HCT116 (cell line): Measurements from ENCODE around the gene ZNF213. TPM values are rescaled to one million over a fixed set of nuclear protein-coding genes. Genes with fewer than 3 reads are reported as not detected.

Experiments
- ATAC-seq: fragments of 200-7000 bp; cut with Tn5 transposase; 2 replicates; pipeline ENCODE4 v1.9.1; 2020; ENCODE audit warnings: mild to moderate bottlenecking, moderate library complexity
- BruUV-seq: library from RNA; stranded (reverse); fragments of 400-500 nt; replicated peaks from 2 replicates; lab custom pipeline; 2021; lab: Mats Ljungman, UMichigan
- CTCF ChIA-PET: fragments of 300-600 bp; sonication (Branson Sonifier 250); formaldehyde crosslinking; loops from one replicate; lab custom pipeline; 2021; ENCODE audit warnings: antibody characterized with exemption; lab: Charles Lee
- POLR2A ChIA-PET: fragments of 300-600, 350-600 bp; sonication (Branson Sonifier 250); formaldehyde crosslinking; loops from one replicate; lab custom pipeline; 2021; ENCODE audit warnings: antibody characterized with exemption; lab: Charles Lee
- RAD21 ChIA-PET, 2 experiments: fragments of 300-600 bp; sonication (Branson Sonifier 250); formaldehyde crosslinking; loops; one replicate each; lab custom pipeline; 2023; ENCODE audit warnings: low total read pairs in 2 of 2; ENCODE audit not compliant: uncharacterized antibody in 2 of 2, unreplicated experiment in 2 of 2, low non-redundant PET in 1 of 2; lab: Charles Lee
- DNase-seq: peaks from one replicate; pipeline ENCODE4 v3.0.0-alpha.2; 2010; ENCODE audit warnings: low read depth, low spot score
- H2AFZ ChIP-seq: fragments of 200-600 bp; shearing (Covaris generic), sonication (generic); 2 replicates; pipeline ENCODE4 v1.6.1; 2017; ENCODE audit warnings: low read depth, mixed run types, mixed read lengths, antibody characterized with exemption, low read length; ENCODE audit not compliant: poor library complexity, severe bottlenecking
- H3K27ac ChIP-seq: 2 replicates; pipeline ENCODE4 v1.5.1; 2012; ENCODE audit warnings: low read depth, low read length
- H3K27me3 ChIP-seq: fragments of 200-600 bp; sonication (generic); 2 replicates; pipeline ENCODE4 v1.6.1; 2016; ENCODE audit warnings: mixed run types, low read length, mixed read lengths; ENCODE audit not compliant: insufficient read depth
- H3K36me3 ChIP-seq, 2 experiments: fragments of 200-500 bp in 1 of 2; fragments of 200-600 bp in 1 of 2; sonication (Bioruptor generic) in 1 of 2; sonication (generic) in 1 of 2; 2 replicates each; pipeline versions ENCODE4 v1.5.1 to v1.6.1; 2014 to 2016; ENCODE audit warnings: low read length in 2 of 2, inconsistent platforms in 1 of 2, mixed read lengths in 1 of 2, mixed run types in 1 of 2; ENCODE audit not compliant: insufficient read depth in 2 of 2, control insufficient read depth in 1 of 2
- H3K4me1 ChIP-seq, 2 experiments: fragments of 200-600 bp in 1 of 2; sonication (generic) in 1 of 2; 2 replicates each; pipeline versions ENCODE4 v1.5.1 to v1.6.1; 2012 to 2017; ENCODE audit warnings: low read length in 2 of 2, inconsistent platforms in 1 of 2, mild to moderate bottlenecking in 1 of 2, mixed read lengths in 1 of 2, mixed run types in 1 of 2, moderate library complexity in 1 of 2; ENCODE audit not compliant: insufficient read depth in 2 of 2, control insufficient read depth in 1 of 2
- H3K4me2 ChIP-seq: fragments of 200-600 bp; sonication (generic); 2 replicates; pipeline ENCODE4 v1.6.1; 2017; ENCODE audit warnings: mixed run types, low read length, mixed read lengths
- H3K4me3 ChIP-seq, 2 experiments: fragments of 200-600 bp in 1 of 2; sonication (generic) in 1 of 2; replicated peaks in 1 of 2; 2 replicates each; pipeline ENCODE4 v1.5.1; 2011 to 2016; ENCODE audit warnings: low read length in 2 of 2, control low read depth in 1 of 2, low read depth in 1 of 2, mild to moderate bottlenecking in 1 of 2, mixed read lengths in 1 of 2, mixed run types in 1 of 2
- H3K79me2 ChIP-seq: fragments of 200-600 bp; sonication (generic); 2 replicates; pipeline ENCODE4 v1.6.1; 2017; ENCODE audit warnings: mild to moderate bottlenecking, mixed run types, low read length, moderate library complexity, mixed read lengths; ENCODE audit not compliant: insufficient read depth
- H3K9ac ChIP-seq: fragments of 200-600 bp; sonication (generic); 2 replicates; pipeline ENCODE4 v1.6.1; 2016; ENCODE audit warnings: low read length, mixed read lengths
- H3K9me2 ChIP-seq: fragments of 200-600 bp; sonication (generic), shearing (Covaris generic); 2 replicates; pipeline ENCODE4 v1.6.1; 2017; ENCODE audit warnings: mixed run types, mild to moderate bottlenecking, moderate library complexity; ENCODE audit not compliant: insufficient read depth
- H3K9me3 ChIP-seq, 2 experiments: fragments of 200-500 bp in 1 of 2; fragments of 200-600 bp in 1 of 2; sonication (Bioruptor generic) in 1 of 2; sonication (generic) in 1 of 2; 2 replicates each; pipeline ENCODE4 v1.6.1; 2014 to 2017; ENCODE audit warnings: low read length in 2 of 2, mixed read lengths in 2 of 2, inconsistent platforms in 1 of 2, low read depth in 1 of 2, mild to moderate bottlenecking in 1 of 2, mixed run types in 1 of 2, moderate library complexity in 1 of 2; ENCODE audit not compliant: control insufficient read depth in 1 of 2, insufficient read depth in 1 of 2
- H4K20me1 ChIP-seq: fragments of 200-600 bp; sonication (generic), shearing (Covaris generic); 2 replicates; pipeline ENCODE4 v1.6.1; 2017; ENCODE audit warnings: mixed run types, mild to moderate bottlenecking, moderate library complexity; ENCODE audit not compliant: insufficient read depth
- ATF3 ChIP-seq: IDR thresholded peaks from 2 replicates; pipeline ENCODE4 v1.6.1; 2012
- CBX3 ChIP-seq: IDR thresholded peaks from 2 replicates; pipeline ENCODE4 v1.6.1; 2012; ENCODE audit warnings: low read depth
- CTCF ChIP-seq, 3 experiments: fragments of 200-600 bp in 1 of 3; sonication (generic) in 1 of 3; IDR thresholded peaks in 2 of 3; conservative IDR thresholded peaks in 1 of 3; 2 replicates each; pipeline ENCODE4 v1.5.1; 2012 to 2017; ENCODE audit warnings: low read depth in 2 of 3, low read length in 2 of 3, antibody characterized with exemption in 1 of 3, borderline replicate concordance in 1 of 3, control low read depth in 1 of 3, mild to moderate bottlenecking in 1 of 3, mixed read lengths in 1 of 3, mixed run types in 1 of 3, moderate library complexity in 1 of 3; ENCODE audit not compliant: insufficient read depth in 1 of 3
- EGR1 ChIP-seq: IDR thresholded peaks from 2 replicates; pipeline ENCODE4 v1.6.1; 2012; ENCODE audit warnings: low read depth
- POLR2AphosphoS5 ChIP-seq: IDR thresholded peaks from 2 replicates; pipeline ENCODE4 v1.6.1; 2011; ENCODE audit warnings: mild to moderate bottlenecking, low read depth, low read length, moderate library complexity
- RAD21 ChIP-seq: IDR thresholded peaks from 2 replicates; pipeline ENCODE4 v1.6.1; 2012; ENCODE audit warnings: low read depth, mild to moderate bottlenecking
- YY1 ChIP-seq: IDR thresholded peaks from 2 replicates; pipeline ENCODE4 v1.6.1; 2011; ENCODE audit warnings: low read length, low read depth, moderate library complexity, mild to moderate bottlenecking; ENCODE audit not compliant: insufficient replicate concordance; ENCODE audit errors: extremely low read depth
- intact Hi-C: fragments of 100-400 bp; cut with micrococcal nuclease; formaldehyde crosslinking; loops from 2 replicates; pipeline ENCODE4 v1.10.0; 2022
- total RNA-seq: library from RNA; stranded (reverse); gene quantifications from one replicate; pipeline ENCODE4 v1.2.1, GENCODE V29; 2021; ENCODE audit not compliant: unreplicated experiment

The ZNF213 gene
- total RNA-seq, 1 experiment from 2014 or later, result 11.0 TPM

- ATAC-seq (peak; percentile 85), DNase-seq (peak; percentile 81)
- Histone ChIP-seq H3K27me3 (no peaks in the 10 kb centered on the region), H3K9me3 (no peaks in the 10 kb centered on the region), H3K4me3 (peak overlapping the region; percentile 5 to 29; a peak in 3 of 4 replicates), H3K9me2 (no peaks in the 10 kb centered on the region), H3K4me2 (peak overlapping the region; percentile 67), H3K36me3 (no peaks in the 10 kb centered on the region), H3K4me1 (peaks cover 16 to 28% of the 10 kb centered on the region in 2 experiments), H4K20me1 (no peaks in the 10 kb centered on the region), H3K79me2 (no peaks in the 10 kb centered on the region), H3K27ac (peak overlapping the region; percentile 46), H3K9ac (0 out of 2 replicates have a peak overlapping the region, but pooled peaks have one; percentile 26), H2AFZ (no peak overlapping the region)
- intact Hi-C loops, result no loop called here
- POLR2A ChIA-PET, result no interaction called here
- CTCF ChIA-PET, result interaction anchor here (3.0 kb wide), 1 partner anchor 30 kb away, joined by 8 read pairs; no protein-coding TSS in a partner anchor
- BruUV-seq, result no TSS peak
- no peak for TF ChIP-seq EGR1
- TF ChIP-seq YY1, result peak; percentile 82
- peak; percentile 44 for TF ChIP-seq POLR2AphosphoS5
- TF ChIP-seq ATF3, result no peak
- RAD21 ChIA-PET, result no interaction called here
Measured at GRCh38 chr16:3099732-3100499, 34.9 kb upstream of the ZNF213 start.

GRCh38 chr16:3101018-3101840 is 33.6 kb upstream of the ZNF213 start:
- Histone ChIP-seq H3K79me2 (no peaks in the 10 kb centered on the region), H3K9me3 (no peaks in the 10 kb centered on the region), H3K27ac (peak overlapping the region; percentile 34), H3K36me3 (no peaks in the 10 kb centered on the region), H3K9ac (0 out of 2 replicates have a peak overlapping the region, but pooled peaks have one; percentile 26), H3K27me3 (no peaks in the 10 kb centered on the region), H2AFZ (no peak overlapping the region), H3K4me1 (peaks cover 19 to 28% of the 10 kb centered on the region in 2 experiments), H4K20me1 (no peaks in the 10 kb centered on the region), H3K4me2 (peak overlapping the region; percentile 67), H3K4me3 (peak overlapping the region in 1 of 2 experiments; percentile 29; a peak in 2 of 4 replicates), H3K9me2 (no peaks in the 10 kb centered on the region)
- BruUV-seq, result TSS peak; percentile 98
- ChIA-PET POLR2A (no interaction called here), RAD21 (no interaction called here), CTCF (interaction anchor here (0.6 kb wide), 1 partner anchor 84 kb away, joined by 3 read pairs; no protein-coding TSS in a partner anchor)
- ATAC-seq, result peak; percentile 32
- intact Hi-C loops, result no loop called here
- DNase-seq, result no peak
- no peak for TF ChIP-seq CBX3
- TF ChIP-seq RAD21, result no peak
- TF ChIP-seq CTCF (IDR thresholded peaks at IDR 0.05 in 2 of 3, conservative IDR thresholded peaks at IDR 0.05 in 1 of 3; ENCODE audit: borderline replicate concordance in 1 of 3, insufficient read depth in 1 of 3, low read depth in 2 of 3, low read length in 2 of 3), result peak; percentile 49 to 79 (median 71); a peak in 5 of 6 replicates
